Measurements from ENCODE around the gene MAP7D2. TPM values are rescaled to one million over a fixed set of nuclear protein-coding genes. Genes with fewer than 3 reads are reported as not detected.

The MAP7D2 gene
- total and polyA plus RNA-seq, 2 of the 13 experiments (the other 11 are each of a cell fraction or from before 2014, with no cell fraction given), result 9.6 to 10.5 TPM

DNA sequence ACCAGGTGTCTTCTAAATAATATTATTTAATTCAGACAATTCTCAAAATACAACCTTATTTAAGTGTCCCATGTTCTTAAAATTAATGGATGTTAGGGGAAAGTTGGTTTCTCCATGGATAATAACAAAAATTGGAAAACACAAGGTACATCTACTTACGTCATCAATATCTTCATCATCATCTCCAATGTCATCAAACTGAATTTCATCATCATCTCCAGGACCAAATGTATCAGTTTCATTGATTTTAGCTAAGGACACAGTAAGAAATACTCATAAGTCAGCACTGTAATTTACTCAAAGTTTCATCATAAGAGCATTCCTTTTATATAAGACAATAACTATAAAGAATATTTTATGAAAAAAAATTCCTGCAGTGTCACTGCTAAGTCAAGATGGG is 13.7 kb upstream of the MAP7D2 start:
- in situ Hi-C loops (cut with HindIII; ENCODE audit: extremely low pct_ligation_motif_present, low pct_unique_long_range_greater_than_20kb) (no loop called here), intact Hi-C loops (cut with micrococcal nuclease; ENCODE audit: unreplicated experiment) (no loop called here)
- Histone ChIP-seq H3K9ac (ENCODE audit: insufficient read depth, low read depth, low read length) (no peak overlapping the region), H3K4me2 (ENCODE audit: low read depth, low read length) (no peak overlapping the region), H3K27ac (ENCODE audit: extremely low read length, insufficient read depth, low read length) (no peak overlapping the region), H3K36me3 (replicated peaks in 1 of 2; ENCODE audit: control insufficient read depth in 1 of 2, insufficient read depth in 2 of 2, low read length in 2 of 2) (peaks cover 0 to 12% of the 10 kb centered on the region in 2 experiments; a peak in 2 of 5 replicates), H3K9me3 (ENCODE audit: low read length) (no peaks in the 10 kb centered on the region), H3K27me3 (ENCODE audit: control insufficient read depth in 1 of 2, insufficient read depth in 2 of 2, low read length in 2 of 2) (no peaks in the 10 kb centered on the region), H2AFZ (ENCODE audit: low read length) (no peak overlapping the region), H3K4me1 (ENCODE audit: insufficient read depth, low read length) (peaks cover 4% of the 10 kb centered on the region), H3K4me3 (replicated peaks in 1 of 3; ENCODE audit: insufficient read depth in 1 of 3, low read depth in 2 of 3, low read length in 3 of 3) (no peak overlapping the region), H4K20me1 (ENCODE audit: insufficient read depth, low read length) (no peaks in the 10 kb centered on the region), H3K79me2 (ENCODE audit: insufficient read depth, low read length) (no peaks in the 10 kb centered on the region)
- ATAC-seq, result no peak
- TF ChIP-seq ZNF879 (CRISPR knock-in tag; IDR thresholded peaks at IDR 0.05) (no peak), GATAD1 (CRISPR knock-in tag; IDR thresholded peaks at IDR 0.05) (no peak), ZFP37 (CRISPR knock-in tag; IDR thresholded peaks at IDR 0.05; ENCODE audit: borderline replicate concordance) (no peak), ZNF761 (CRISPR knock-in tag; conservative IDR thresholded peaks at IDR 0.05) (no peak), ZNF34 (CRISPR knock-in tag; IDR thresholded peaks at IDR 0.05; ENCODE audit: borderline replicate concordance) (no peak)
- TF ChIP-seq, protein P1, sequence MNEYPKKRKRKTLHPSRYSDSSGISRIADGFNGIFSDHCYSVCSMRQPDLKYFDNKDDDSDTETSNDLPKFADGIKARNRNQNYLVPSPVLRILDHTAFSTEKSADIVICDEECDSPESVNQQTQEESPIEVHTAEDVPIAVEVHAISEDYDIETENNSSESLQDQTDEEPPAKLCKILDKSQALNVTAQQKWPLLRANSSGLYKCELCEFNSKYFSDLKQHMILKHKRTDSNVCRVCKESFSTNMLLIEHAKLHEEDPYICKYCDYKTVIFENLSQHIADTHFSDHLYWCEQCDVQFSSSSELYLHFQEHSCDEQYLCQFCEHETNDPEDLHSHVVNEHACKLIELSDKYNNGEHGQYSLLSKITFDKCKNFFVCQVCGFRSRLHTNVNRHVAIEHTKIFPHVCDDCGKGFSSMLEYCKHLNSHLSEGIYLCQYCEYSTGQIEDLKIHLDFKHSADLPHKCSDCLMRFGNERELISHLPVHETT (CRISPR knock-in tag; conservative IDR thresholded peaks at IDR 0.05), result no peak
- TF ChIP-seq, protein P2, sequence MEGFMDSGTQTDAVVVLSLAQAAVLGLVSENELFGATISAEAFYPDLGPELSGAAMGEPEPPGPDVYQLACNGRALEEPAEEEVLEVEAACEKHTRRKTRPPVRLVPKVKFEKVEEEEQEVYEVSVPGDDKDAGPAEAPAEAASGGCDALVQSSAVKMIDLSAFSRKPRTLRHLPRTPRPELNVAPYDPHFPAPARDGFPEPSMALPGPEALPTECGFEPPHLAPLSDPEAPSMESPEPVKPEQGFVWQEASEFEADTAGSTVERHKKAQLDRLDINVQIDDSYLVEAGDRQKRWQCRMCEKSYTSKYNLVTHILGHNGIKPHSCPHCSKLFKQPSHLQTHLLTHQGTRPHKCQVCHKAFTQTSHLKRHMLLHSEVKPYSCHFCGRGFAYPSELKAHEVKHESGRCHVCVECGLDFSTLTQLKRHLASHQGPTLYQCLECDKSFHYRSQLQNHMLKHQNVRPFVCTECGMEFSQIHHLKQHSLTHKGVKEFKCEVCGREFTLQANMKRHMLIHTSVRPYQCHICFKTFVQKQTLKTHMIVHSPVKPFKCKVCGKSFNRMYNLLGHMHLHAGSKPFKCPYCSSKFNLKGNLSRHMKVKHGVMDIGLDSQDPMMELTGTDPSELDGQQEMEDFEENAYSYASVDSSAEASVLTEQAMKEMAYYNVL (CRISPR knock-in tag; IDR thresholded peaks at IDR 0.05; ENCODE audit: borderline replicate concordance), result no peak
- CTCF ChIA-PET (ENCODE audit: low intra/inter-chr PET ratio, low total read pairs), result no interaction called here
- DNase-seq (ENCODE audit: low spot score), result no peak
- no TSS peak for BruUV-seq (replicated peaks)
- POLR2A ChIA-PET, result no interaction called here
- 92% methylated on average over 1 of the region's 1 CpG for WGBS (ENCODE audit: low lambda C conversion rate)
- FAIRE-seq, result no peak

All from HepG2 (cell line).